GM12874 (cell line): ENCODE measurements around the gene MYOF.
A peak's percentile ranks its signal among the peaks of the same experiment; 100 is the strongest.

Experiments used
- CTCF ChIP-seq: IDR thresholded peaks from 2 replicates; pipeline ENCODE4 v1.5.1; 2011; ENCODE audit warnings: low read depth, mild to moderate bottlenecking, control low read depth, low read length, moderate library complexity; ENCODE audit not compliant: insufficient read depth

MYOF gene

GRCh38 chr10:93482145-93482834 lies at the start of gene MYOF:
Gene MYOF (minus strand): TSS chr10:93482334. CDS start chr10:93482194, 140 bp downstream.
- peak; percentile 38; the same call in 1 of the 2 replicates for TF ChIP-seq CTCF

GRCh38 chr10:93518531-93518930 lies 36.4 kb upstream of the MYOF start:
- TF ChIP-seq CTCF = no peak

- TF ChIP-seq CTCF = no peak
Measured at GRCh38 chr10:93516006-93516380, 33.9 kb upstream of the MYOF start.

GRCh38 chr10:93515071-93516005 lies 33.2 kb upstream of the MYOF start:
- TF ChIP-seq CTCF = no peak

GRCh38 chr10:93514521-93514920 lies 32.4 kb upstream of the MYOF start:
- no peak for TF ChIP-seq CTCF

- TF ChIP-seq CTCF = no peak
Measured at GRCh38 chr10:93513091-93513490, 31.0 kb upstream of the MYOF start.

- TF ChIP-seq CTCF = no peak
Measured at GRCh38 chr10:93512565-93512964, 30.4 kb upstream of the MYOF start.
